HCT116 (cell line): ENCODE data around the gene STIM1.
"Not testable (repeated sequence)": the region's sequence is repeated elsewhere in the genome, so short reads cannot be mapped to it uniquely, and the experiment has no call there.

Experiments used
- EZH2 ChIP-seq: fragments of 200-600 bp; sonication (generic); IDR thresholded peaks from 2 replicates; pipeline ENCODE4 v1.6.1; 2017; ENCODE audit warnings: antibody characterized with exemption, mixed run types
- EZH2phosphoT487 ChIP-seq: fragments of 200-600 bp; IDR thresholded peaks from 2 replicates; pipeline ENCODE4 v1.6.1; 2018; ENCODE audit warnings: antibody characterized with exemption, borderline replicate concordance
- FOSL1 ChIP-seq: IDR thresholded peaks from 2 replicates; pipeline ENCODE4 v1.6.1; 2012; ENCODE audit warnings: low read depth
- POLR2A ChIP-seq: IDR thresholded peaks from 2 replicates; pipeline ENCODE4 v1.7.0; 2011; ENCODE audit warnings: borderline replicate concordance; ENCODE audit not compliant: insufficient read depth, insufficient read length; ENCODE audit errors: extremely low read depth
- POLR2AphosphoS5 ChIP-seq: IDR thresholded peaks from 2 replicates; pipeline ENCODE4 v1.6.1; 2011; ENCODE audit warnings: mild to moderate bottlenecking, low read depth, low read length, moderate library complexity
- SP1 ChIP-seq: IDR thresholded peaks from 2 replicates; pipeline ENCODE4 v1.6.1; 2012; ENCODE audit warnings: low read depth
- YY1 ChIP-seq: IDR thresholded peaks from 2 replicates; pipeline ENCODE4 v1.6.1; 2011; ENCODE audit warnings: low read length, low read depth, moderate library complexity, mild to moderate bottlenecking; ENCODE audit not compliant: insufficient replicate concordance; ENCODE audit errors: extremely low read depth
- ZFX ChIP-seq: fragments of 450-650 bp; IDR thresholded peaks from 2 replicates; pipeline ENCODE4 v1.6.1; 2017
- TF ChIP-seq, protein P1 (sequence below), 3 experiments: fragments of 200-600 bp in 1 of 3; sonication (generic) in 1 of 3; IDR thresholded peaks in 2 of 3; conservative IDR thresholded peaks in 1 of 3; 2 replicates each; pipeline ENCODE4 v1.5.1; 2012 to 2017; ENCODE audit warnings: low read depth in 2 of 3, low read length in 2 of 3, antibody characterized with exemption in 1 of 3, borderline replicate concordance in 1 of 3, control low read depth in 1 of 3, mild to moderate bottlenecking in 1 of 3, mixed read lengths in 1 of 3, mixed run types in 1 of 3, moderate library complexity in 1 of 3; ENCODE audit not compliant: insufficient read depth in 1 of 3
- TF ChIP-seq, protein P2 (sequence below): IDR thresholded peaks from 2 replicates; pipeline ENCODE4 v1.6.1; 2012; ENCODE audit warnings: low read depth
- TF ChIP-seq, protein P3 (sequence below): IDR thresholded peaks from 2 replicates; pipeline ENCODE4 v1.6.1; 2012

DNA sequence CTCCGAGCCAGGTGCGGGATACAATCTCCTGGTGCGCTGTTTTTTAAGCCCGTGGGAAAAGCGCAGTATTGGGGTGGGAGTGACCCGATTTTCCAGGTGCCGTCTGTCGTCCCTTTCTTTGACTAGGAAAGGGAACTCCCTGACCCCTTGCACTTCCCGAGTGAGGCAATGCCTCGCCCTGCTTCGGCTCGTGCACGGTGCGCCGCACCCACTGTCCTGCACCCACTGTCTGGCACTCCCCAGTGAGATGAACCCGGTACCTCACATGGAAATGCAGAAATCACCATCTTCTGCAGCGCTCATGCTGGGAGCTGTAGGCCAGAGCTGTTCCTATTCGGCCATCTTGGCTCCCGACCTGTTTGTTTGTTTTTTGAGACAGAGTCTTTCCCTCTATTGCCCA is 44.8 kb downstream of the STIM1 start:
- TF ChIP-seq SP1, EZH2phosphoT487, FOSL1, ZFX, EZH2, POLR2A, POLR2AphosphoS5, YY1: not testable (repeated sequence)
- TF ChIP-seq, protein P1, sequence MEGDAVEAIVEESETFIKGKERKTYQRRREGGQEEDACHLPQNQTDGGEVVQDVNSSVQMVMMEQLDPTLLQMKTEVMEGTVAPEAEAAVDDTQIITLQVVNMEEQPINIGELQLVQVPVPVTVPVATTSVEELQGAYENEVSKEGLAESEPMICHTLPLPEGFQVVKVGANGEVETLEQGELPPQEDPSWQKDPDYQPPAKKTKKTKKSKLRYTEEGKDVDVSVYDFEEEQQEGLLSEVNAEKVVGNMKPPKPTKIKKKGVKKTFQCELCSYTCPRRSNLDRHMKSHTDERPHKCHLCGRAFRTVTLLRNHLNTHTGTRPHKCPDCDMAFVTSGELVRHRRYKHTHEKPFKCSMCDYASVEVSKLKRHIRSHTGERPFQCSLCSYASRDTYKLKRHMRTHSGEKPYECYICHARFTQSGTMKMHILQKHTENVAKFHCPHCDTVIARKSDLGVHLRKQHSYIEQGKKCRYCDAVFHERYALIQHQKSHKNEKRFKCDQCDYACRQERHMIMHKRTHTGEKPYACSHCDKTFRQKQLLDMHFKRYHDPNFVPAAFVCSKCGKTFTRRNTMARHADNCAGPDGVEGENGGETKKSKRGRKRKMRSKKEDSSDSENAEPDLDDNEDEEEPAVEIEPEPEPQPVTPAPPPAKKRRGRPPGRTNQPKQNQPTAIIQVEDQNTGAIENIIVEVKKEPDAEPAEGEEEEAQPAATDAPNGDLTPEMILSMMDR (IDR thresholded peaks at IDR 0.05 in 2 of 3, conservative IDR thresholded peaks at IDR 0.05 in 1 of 3; ENCODE audit: borderline replicate concordance in 1 of 3, insufficient read depth in 1 of 3, low read depth in 2 of 3, low read length in 2 of 3) = not testable (repeated sequence)
- TF ChIP-seq, protein P2, sequence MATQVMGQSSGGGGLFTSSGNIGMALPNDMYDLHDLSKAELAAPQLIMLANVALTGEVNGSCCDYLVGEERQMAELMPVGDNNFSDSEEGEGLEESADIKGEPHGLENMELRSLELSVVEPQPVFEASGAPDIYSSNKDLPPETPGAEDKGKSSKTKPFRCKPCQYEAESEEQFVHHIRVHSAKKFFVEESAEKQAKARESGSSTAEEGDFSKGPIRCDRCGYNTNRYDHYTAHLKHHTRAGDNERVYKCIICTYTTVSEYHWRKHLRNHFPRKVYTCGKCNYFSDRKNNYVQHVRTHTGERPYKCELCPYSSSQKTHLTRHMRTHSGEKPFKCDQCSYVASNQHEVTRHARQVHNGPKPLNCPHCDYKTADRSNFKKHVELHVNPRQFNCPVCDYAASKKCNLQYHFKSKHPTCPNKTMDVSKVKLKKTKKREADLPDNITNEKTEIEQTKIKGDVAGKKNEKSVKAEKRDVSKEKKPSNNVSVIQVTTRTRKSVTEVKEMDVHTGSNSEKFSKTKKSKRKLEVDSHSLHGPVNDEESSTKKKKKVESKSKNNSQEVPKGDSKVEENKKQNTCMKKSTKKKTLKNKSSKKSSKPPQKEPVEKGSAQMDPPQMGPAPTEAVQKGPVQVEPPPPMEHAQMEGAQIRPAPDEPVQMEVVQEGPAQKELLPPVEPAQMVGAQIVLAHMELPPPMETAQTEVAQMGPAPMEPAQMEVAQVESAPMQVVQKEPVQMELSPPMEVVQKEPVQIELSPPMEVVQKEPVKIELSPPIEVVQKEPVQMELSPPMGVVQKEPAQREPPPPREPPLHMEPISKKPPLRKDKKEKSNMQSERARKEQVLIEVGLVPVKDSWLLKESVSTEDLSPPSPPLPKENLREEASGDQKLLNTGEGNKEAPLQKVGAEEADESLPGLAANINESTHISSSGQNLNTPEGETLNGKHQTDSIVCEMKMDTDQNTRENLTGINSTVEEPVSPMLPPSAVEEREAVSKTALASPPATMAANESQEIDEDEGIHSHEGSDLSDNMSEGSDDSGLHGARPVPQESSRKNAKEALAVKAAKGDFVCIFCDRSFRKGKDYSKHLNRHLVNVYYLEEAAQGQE = not testable (repeated sequence)
- TF ChIP-seq, protein P3, sequence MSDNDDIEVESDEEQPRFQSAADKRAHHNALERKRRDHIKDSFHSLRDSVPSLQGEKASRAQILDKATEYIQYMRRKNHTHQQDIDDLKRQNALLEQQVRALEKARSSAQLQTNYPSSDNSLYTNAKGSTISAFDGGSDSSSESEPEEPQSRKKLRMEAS = not testable (repeated sequence)
